ENCODE data around the gene STPG3. TPM values are rescaled to one million over a fixed set of nuclear protein-coding genes. Genes with fewer than 3 reads are reported as not detected.

Gene STPG3
- total RNA-seq, 1 experiment from 2014 or later: not detected

DNA sequence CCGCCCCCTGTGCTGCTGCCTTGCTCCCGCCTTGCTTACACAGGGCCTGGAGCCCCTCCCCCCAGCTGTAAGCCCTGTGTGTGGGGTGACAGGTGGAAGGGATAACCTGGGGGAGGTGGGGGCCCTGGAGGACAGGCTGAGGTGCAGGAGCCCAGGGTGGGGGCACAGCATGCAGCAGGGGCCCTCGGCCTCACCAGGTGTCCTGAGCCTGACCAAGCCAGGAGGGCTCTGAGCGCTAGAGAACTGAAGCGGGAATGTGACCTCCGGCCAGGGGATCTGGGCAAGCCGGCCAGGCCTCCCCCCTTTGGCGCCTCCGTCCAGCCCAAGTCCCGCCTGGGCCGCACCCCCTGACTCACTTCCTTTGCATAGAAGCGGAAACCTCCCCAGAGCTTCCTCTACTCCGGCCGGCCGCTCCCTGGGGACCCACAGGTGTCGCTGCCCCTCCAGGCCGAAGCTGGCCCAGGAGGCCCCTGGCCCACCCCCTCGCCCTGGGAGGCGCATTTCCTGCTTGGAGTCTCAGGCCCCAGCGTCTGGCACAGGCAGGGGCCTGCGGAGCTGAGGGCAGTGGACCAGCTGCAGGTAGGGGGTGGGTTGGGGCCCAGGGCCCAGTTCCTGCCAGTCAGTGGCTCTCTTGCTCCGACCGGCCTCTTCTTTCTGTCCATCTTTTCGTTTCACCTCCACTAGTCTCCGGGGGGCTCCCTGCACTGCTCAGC is 26.4 kb downstream of the STPG3 start, which contains the start of gene TOR4A:
TOR4A (plus strand) TSS at position 398 of the 713 bp plus-strand sequence. CDS start 964 bp downstream, outside the sequence.
- CTCF ChIA-PET: interaction anchor here (0.5 to 1.6 kb wide), 7 partner anchors 9 to 146 kb away, joined by 3 to 8 read pairs (median 3); partner anchors contain the start of genes EXD3, NOXA1 and NRARP
- intact Hi-C loops (cut with micrococcal nuclease; ENCODE audit: unreplicated experiment): no loop called here

DNA sequence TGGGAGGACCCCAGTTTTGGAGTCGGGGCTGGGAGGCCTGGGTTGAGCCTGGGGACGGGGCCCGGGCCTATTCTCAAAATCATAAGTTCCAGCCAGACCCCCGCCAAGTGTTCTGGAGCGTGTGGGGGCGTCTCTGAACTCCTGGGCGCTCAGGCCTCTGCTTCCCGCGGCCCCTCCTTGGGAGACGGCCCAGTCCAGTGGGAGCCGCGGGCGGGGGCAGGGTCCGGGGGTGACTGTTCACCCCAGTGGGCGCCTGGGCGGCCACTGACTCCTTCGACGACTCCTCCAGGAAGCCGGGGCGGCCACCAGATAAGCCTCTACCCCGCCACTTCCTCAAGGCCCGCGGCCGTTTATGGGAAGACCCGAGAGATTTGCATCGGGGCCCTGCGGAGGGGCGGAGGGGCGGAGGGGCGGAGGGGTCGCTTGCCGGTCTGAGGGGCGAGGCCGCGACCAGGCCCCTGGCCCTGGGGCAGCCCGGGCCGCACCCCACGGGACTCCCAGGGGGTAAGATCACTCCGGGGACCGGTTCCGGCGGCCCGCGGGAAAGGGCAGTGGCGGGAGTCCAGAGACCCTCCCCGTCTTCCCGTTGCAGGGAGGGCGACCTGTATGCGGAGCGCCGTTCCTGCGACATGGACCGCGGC is 27.1 kb downstream of the STPG3 start:
- DNase-seq: no peak
- Mint-ChIP-seq H3K9me3 (ENCODE audit: low read depth, unreplicated experiment) (no peaks in the 10 kb centered on the region), H3K27me3 (ENCODE audit: unreplicated experiment) (no peaks in the 10 kb centered on the region), H3K36me3 (ENCODE audit: insufficient read depth, unreplicated experiment) (peaks cover 59% of the 10 kb centered on the region), H3K4me1 (ENCODE audit: low read depth, unreplicated experiment) (peaks cover 29% of the 10 kb centered on the region), H3K27ac (ENCODE audit: unreplicated experiment) (peak overlapping the region; percentile 94), H3K4me3 (ENCODE audit: low read depth, unreplicated experiment) (peak overlapping the region; percentile 85)
- intact Hi-C loops (cut with micrococcal nuclease; ENCODE audit: unreplicated experiment): no loop called here
- CTCF ChIA-PET: interaction anchor here (0.5 to 1.6 kb wide), 3 partner anchors 9 to 42 kb away, joined by 3 to 8 read pairs (median 3); no protein-coding TSS in a partner anchor
- TF ChIP-seq, protein P1, sequence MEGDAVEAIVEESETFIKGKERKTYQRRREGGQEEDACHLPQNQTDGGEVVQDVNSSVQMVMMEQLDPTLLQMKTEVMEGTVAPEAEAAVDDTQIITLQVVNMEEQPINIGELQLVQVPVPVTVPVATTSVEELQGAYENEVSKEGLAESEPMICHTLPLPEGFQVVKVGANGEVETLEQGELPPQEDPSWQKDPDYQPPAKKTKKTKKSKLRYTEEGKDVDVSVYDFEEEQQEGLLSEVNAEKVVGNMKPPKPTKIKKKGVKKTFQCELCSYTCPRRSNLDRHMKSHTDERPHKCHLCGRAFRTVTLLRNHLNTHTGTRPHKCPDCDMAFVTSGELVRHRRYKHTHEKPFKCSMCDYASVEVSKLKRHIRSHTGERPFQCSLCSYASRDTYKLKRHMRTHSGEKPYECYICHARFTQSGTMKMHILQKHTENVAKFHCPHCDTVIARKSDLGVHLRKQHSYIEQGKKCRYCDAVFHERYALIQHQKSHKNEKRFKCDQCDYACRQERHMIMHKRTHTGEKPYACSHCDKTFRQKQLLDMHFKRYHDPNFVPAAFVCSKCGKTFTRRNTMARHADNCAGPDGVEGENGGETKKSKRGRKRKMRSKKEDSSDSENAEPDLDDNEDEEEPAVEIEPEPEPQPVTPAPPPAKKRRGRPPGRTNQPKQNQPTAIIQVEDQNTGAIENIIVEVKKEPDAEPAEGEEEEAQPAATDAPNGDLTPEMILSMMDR (IDR thresholded peaks at IDR 0.05; ENCODE audit: unreplicated experiment): no peak
- BruUV-seq (replicated peaks): TSS peak; percentile 54

More for the DNA sequence above, 26.4 kb downstream of the STPG3 start, which contains the start of gene TOR4A:
- Mint-ChIP-seq H3K4me3 (ENCODE audit: low read depth, unreplicated experiment) (peak within 1 kb of the TSS; percentile 85), H3K4me1 (ENCODE audit: low read depth, unreplicated experiment) (peaks cover 24% of the 10 kb centered on the region), H3K27me3 (ENCODE audit: unreplicated experiment) (no peaks in the 10 kb centered on the region), H3K9me3 (ENCODE audit: low read depth, unreplicated experiment) (no peaks in the 10 kb centered on the region), H3K36me3 (ENCODE audit: insufficient read depth, unreplicated experiment) (peaks cover 57% of the 10 kb centered on the region), H3K27ac (ENCODE audit: unreplicated experiment) (peak within 1 kb of the TSS; percentile 94)
- BruUV-seq (replicated peaks): no TSS peak
- TF ChIP-seq, protein P1 (IDR thresholded peaks at IDR 0.05; ENCODE audit: unreplicated experiment): no peak
- peak; percentile 94 for DNase-seq

DNA sequence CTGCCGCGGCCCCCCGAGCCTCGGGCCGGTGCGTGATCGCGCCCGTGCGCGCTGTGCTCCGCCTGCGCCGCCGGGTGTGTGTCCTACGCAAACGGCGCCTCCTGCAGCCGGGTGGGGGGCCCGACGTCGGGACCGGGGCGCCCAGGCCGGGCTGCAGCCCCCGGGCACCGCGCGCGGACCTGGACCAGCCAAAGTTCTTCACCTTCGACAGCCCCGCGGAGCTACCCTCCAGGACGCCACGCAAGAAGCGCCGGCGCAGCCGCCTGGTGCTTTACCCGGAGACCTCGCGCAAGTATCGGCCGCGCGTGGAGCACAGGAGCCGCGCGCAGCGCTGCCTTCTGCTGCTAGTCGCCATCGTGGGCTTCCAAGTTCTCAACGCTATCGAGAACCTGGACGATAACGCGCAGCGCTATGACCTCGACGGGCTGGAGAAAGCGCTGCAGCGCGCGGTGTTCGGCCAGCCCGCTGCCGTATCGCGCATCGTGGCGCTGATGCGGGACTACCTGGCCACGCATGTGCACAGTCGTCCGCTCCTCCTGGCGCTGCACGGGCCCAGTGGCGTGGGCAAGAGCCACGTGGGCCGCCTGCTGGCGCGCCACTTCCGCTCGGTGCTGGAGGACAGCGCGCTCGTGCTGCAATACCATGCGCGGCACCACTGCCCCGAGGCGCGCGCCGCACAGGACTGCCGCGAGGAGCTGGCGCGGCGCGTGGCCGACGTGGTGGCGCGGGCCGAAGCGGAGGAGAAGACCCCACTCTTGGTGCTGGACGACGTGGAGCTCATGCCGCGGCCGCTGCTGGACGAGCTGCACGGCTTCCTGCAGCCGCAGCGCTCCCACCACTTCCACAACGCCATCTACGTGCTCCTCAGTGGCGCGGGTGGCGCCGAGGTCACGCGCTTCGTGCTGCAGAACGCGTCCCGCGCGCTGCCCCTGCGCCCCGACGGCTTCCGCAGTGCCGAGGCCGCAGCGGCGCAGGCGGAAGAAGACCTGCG is 27.9 kb downstream of the STPG3 start:
- H3K27ac Mint-ChIP-seq (ENCODE audit: unreplicated experiment): no peak overlapping the region
- H3K4me1 Mint-ChIP-seq (ENCODE audit: low read depth, unreplicated experiment): peaks cover 29% of the 10 kb centered on the region
- no peaks in the 10 kb centered on the region for H3K9me3 Mint-ChIP-seq (ENCODE audit: low read depth, unreplicated experiment)
- DNase-seq: no peak
- H3K36me3 Mint-ChIP-seq (ENCODE audit: insufficient read depth, unreplicated experiment): peaks cover 58% of the 10 kb centered on the region
- TF ChIP-seq, protein P1 (IDR thresholded peaks at IDR 0.05; ENCODE audit: unreplicated experiment): no peak
- intact Hi-C loops (cut with micrococcal nuclease; ENCODE audit: unreplicated experiment): no loop called here
- no peaks in the 10 kb centered on the region for H3K27me3 Mint-ChIP-seq (ENCODE audit: unreplicated experiment)
- no TSS peak for BruUV-seq (replicated peaks)
- H3K4me3 Mint-ChIP-seq (ENCODE audit: low read depth, unreplicated experiment): peak overlapping the region; percentile 28
- CTCF ChIA-PET: no interaction called here
